IPS DF 19.7 (cell line): ENCODE data around the gene PFDN4.

Source experiments
- DNase-seq: peaks from one replicate; pipeline ENCODE4 v3.0.0-alpha.2; 2013; ENCODE audit warnings: low read depth, low spot score

PFDN4 gene

DNA sequence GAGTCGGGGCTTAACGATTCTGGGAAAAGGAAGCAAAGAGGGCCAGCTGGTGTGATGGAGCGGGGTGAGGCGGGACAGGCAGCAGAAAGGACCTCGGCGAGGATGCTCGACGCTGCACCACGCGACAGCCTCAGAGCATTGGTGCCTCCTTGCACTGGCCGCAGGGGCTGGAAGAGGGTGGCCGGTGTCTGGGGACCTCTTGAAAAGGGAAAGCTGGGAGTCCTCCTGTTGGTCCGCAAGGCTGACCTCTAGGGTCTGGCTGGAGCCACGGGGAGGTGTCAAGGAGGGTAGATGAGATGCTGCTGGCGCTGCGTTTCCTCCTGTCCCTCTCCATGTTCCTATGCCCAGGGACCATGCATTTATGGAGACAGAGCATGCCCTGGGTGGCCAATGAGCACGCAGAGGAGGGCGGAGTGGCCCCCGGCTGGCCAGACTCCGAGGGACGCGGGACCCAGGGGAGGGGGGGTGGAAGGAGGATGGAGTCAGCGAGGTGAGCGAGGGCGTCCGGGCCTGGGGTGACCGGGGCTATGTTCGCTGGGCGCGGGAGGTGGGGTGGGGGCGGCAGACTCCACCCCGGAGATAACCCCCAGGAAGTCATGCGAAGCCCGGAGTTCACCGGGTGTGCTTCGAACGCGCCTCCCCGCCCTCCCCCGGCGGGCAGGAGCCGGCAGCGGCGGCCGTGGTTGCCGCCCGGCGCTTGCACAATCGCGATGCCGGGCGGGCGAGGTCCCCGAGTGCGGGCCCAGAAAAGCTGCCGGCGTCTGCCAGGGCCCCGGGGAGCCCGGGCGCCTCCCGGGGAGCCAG lies 34.0 kb upstream of the PFDN4 start, which contains the start of gene CYP24A1:
CYP24A1 (minus strand) TSS at position 334 of the 804 bp plus-strand sequence. CDS start 407 bp downstream, outside the sequence.
- no peak for DNase-seq

DNA sequence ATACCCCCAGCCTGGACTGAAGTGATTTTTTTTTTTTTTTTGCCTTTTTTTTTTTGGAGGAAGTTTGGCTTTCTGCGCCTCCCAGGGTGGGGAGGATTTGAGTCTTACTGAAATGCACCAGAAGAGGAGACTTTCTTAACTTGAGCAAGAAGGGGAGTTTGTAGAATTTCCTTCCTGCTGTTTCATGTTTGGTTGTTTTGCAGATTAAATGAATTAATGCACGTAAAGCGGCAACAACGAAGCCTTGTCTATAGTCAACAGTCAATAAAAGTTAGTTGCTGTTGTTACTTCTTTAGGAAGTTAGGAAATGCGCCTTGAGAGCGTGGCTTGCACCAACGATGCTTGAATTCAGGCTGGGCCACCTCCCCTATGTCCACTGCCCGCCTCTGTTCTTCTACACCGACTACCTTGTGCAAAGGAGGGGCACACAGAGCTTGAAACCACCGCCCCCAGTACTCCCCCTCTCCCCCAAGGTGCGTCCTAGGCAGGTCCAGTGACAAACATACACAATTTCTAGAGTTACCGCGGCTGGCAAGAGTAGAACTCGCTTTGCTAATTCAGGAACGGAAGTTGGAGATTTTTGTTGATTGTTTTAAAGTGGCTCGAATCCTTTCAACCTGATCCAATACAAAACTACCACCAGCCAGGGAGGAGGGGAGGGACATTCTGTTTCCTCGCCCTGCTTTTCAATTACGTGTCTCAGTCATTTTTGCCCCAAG lies 33.3 kb upstream of the PFDN4 start:
- DNase-seq = no peak

DNA sequence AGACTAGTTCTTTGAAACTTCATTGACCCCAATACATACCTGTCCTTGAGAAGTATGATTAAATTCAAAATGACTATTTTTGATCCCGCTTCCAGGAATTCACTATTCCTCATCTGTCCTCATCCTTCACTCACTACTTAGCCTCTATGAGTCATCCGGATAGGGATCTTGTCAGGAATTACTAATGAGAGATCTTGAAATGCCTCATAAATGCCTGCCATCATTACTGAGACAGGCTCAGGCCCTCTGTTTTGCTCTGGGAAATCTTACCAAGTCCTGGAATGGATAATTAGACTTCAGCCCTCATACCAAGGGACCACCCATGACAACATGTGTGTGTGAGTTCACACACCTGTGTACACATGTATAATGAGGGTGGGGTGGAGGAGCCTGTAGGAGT lies 31.3 kb upstream of the PFDN4 start:
- no peak for DNase-seq

DNA sequence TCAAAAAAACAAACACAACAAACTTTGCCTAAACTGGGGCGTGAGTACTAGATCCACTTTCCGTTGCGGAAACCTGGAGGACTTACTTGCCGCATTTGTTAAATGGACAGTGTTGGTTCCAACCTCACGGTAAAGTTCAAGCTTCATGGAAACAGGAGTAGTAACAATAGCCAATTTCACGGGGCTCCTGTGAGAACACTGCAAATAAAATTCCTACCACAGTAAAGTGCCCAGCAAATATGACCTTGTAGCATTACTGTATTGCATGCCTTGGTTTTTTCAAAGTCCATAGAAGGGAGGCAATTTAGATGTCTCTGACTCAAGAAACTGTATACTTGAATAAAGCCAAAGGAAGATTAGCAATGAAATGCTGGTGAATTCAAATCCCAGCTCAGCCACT lies 30.5 kb upstream of the PFDN4 start:
- no peak for DNase-seq

DNA sequence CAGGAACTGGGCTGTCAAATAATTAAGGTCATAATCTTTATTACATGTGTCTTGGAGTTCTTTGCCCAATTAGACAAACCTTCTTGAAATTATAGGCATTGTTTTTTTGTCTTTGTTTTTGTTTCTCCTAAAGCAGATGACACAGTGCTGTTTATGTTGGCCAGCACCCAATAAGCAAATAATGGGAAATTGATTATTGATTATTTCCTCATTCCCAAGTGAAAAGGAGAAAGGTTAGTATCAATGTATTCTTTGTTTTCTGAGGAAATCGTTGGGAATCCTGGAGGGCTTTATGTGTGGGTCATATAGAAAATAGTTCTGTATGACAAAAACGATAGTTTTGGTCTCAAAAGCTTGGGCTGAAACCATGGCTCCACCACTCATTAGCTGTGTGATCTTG lies 29.6 kb upstream of the PFDN4 start:
- no peak for DNase-seq

DNA sequence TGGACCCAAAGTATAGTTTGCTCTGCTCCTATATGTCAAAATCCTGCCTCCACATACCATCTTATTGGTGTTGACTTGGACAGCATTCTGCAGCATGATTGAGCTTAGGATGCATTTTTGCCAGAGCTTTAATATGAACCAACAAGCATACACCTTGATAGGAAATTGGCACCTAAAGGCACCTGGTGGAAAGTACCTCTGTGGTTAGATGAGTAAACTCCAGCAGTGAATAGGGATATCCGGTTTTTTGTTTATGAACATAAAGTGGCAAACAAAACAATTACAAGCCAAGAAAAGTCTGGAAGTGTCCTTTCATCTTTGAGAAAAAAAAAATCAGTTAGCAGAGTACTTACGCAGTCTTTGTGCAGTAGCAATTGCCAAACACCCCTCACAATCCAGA lies 27.9 kb upstream of the PFDN4 start:
- DNase-seq = no peak

DNA sequence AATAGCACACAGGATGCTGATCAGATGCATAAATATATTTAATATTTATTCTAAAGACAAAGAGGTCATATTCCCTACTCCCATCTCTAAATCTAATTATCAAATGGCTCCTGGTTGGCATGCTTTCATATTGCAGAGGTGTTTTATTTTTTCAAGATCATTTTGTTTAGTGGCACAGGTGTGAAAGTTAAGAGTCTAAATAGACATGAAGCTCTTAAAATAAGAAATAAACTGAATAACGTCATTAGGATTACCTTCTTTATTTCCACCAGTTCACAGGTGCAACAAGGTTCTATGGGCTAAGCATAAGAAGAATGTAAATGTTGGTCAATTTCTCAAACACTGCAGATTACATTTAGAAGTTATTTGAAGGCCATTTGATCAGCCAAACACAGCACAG lies 27.0 kb upstream of the PFDN4 start:
- no peak for DNase-seq

DNA sequence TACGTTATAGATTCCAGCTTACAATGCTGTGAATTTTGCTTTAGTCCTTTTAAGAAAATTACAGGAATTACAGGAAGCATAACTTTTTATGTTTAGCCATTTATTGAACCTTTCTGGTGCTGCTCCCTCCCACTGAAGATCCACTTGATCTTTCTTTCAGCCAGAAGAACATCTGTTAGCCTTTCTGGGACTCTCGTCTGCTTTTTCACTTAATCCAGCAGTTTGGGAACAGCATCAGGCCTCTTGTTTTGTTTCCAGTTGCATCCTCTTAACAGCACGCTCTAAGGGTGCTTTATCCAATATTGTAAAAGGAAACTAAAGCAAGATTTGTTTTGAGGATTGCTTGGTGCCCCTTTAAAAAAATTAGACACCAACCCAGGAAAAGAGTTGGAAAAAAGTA lies 23.8 kb upstream of the PFDN4 start:
- DNase-seq = no peak

DNA sequence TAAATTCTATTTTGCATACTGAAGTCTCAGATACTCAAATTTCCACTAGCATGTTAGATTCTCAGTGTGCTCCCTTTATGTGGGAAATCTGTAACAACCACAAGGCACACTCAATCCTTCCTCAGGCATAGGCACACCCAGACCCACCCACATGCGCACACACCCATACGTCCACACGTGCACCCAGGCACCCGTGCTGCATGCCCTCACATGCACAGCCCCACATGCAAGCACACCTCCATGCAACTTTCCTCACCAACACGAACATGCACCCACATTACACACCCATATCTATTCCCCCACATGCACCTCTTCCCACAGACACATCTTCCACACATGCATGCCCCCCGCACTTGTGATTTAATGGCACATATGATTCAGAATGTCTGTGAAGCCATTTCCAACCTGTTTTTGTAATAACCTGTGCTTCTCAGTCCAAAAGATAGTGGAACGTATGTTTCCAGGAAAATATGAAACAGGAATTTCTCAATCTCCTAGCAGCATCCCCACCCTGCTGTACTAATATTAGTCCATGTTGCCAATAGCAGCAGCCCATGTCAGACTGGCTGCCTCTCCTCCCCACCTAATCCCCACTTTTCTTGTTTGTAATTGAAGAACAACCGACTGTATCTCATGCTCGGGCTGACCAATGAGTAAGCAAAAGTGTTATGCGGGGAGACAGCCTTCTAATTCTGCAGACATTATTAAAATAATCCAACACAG lies 22.8 kb upstream of the PFDN4 start:
- no peak for DNase-seq

DNA sequence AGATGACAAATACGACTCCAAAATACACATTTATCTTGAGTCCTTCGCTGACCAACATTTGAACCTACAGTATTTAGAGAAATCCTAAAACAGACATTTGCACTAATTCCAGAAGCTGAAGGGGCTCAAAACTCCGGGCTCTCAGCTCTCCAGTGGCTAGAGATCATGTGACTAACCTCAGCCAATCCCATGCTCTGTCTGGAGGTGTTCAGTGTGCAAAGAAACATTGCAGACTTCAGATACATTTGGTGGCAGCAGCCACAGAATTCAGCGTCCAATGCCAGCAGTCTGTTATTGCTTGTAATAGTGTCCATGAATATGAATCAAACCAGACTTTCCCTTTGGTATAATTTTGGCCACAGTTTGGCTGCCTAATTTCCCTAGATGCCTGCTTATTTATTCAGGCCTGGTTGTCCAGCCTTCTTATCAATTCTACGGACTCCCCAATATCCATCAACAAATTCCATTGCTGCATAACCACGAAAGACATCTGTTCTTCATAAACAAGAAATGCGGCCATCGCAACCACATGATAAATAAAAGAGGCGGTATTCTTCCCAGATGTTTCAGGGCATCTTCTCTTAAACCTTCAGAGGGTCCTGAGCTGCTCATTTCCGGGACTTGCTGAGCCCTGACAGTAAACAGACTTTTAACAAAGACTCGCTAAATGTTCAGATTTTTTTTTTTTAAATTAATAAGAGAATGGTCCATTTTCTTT lies 19.6 kb upstream of the PFDN4 start:
- no peak for DNase-seq

DNA sequence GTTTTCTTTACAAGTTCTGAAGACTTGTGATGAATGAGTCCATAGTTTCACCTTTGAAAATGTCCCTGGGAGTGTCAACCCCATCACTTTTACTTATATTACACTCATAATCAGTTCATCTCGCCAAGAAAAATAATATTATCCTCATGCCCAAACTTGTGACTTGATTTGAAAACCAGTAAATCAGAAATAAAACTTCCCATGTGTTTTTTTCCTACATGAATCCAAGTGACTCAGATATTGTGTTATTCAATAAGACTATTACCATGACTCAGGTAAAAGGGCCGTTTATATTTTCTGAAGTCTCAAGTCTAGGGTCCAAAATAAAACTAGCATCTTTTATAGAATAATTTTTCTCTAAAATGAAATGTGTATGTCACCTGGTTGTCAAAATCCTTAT lies 18.3 kb upstream of the PFDN4 start:
- DNase-seq = no peak

DNA sequence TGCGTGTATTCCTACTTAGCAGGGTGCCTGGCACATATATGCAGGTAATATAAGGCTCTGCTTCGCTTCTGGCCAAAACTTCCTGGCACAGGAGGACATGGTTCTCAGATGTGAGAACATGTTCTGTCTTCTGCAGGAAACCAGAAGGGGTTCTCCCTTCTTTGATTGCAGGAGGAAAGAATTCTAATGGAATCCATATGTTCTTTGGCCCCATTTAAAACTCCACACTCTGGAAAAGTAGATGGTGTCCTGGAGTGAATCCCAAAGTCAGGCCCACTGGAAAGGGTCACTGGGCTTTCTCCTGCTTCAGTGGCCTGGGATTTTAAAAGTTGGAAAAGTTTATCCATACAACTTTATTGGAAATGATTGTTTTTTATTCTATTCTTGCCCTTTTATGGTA lies 17.7 kb upstream of the PFDN4 start:
- DNase-seq = no peak

DNA sequence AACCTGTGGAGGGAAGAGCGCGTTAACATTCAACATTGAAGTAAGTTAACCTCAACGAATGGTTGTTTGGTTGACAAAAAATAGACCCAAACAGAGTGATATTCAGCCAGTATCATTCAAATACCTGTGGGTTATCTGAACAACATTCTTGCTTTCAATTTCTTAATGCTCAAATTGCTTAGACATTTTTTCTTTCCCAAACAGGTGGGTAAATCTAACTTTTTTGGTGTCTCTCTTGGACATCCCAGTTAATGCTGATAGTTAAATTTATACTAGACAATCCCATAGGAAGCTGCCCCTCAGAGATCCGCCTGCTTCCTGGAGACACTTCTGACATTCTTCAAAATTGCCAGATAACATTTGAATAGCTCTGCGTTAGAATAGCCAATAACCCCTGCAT lies 14.1 kb upstream of the PFDN4 start:
- DNase-seq = no peak

DNA sequence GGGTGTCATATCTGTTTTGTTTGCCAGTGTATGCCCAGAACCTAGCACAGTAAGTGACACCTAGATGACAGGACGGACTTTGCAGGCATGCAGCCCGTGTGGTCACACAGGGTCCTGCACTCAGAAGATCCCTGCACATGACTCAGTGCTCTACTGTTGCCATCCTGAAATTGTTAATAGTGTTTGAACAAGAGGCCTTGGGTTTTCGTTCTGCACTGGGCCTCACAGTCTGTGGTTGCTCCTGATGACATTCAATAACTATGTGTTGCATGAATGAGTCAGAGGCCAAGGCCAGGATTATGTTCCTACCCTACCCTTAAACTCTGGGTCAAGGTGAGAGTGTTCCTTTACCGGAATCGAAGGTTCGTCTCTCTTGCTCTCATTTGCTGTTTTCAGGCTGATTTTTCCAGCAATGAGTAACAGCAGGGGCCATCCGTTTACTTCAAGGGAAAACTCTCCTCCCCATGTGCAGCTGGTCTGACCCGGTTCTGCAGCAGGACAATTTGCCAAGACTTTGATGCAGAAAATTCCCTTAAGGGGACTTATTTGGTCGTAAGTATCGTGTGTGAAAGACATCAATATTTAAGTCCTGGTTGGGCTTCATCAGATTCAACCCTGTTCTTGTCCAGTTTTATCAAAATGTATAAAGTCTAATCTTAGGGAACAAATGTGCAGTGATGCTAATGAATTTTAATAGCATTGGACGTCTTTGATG lies 13.0 kb upstream of the PFDN4 start:
- DNase-seq = no peak

DNA sequence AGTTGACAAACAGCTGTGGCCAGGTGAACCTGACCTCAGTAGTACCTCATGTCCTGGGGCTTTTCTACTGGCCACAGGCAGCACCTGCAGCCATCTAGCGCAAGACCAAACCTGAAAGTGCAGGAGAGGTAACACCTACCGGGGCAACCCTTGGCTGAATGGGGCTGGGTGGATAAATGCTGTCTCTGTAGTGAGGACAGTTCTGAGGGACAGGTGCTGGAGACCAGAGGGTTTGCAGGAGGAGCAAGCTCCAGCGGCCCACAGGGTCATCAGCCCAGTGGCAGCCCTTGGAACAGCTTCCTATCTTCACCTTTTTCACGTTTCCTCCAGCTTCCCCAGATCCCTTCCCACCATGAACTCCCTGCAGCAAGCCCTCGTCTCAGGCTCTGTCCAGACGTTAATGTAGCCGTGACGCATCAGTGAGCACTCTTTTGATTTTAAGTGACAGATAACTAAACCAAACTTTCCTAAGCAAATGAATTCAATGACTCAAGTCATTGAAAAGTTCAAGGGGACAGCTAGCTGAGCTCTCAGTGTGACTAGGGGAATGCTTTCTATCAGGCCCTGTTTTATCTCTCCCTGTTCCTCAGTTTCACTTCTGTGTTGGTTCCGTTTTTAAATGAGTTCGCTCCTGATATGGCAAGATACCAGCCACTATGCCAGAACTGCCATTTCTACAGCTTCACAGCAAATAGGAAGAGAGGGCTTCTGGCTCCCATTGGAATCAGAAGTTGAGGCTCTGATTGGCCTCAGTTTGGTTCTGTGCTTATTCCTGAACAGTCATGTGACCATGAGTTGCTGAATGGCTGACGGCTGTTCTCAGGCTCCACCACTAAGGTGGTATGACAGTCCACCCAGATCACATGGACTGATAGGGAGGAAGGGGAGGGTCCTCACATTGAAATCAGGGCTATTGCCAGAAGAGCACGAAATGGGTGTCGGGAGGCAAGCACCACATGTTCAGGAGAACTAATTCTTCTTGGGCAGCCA lies 12.1 kb upstream of the PFDN4 start:
- no peak for DNase-seq

DNA sequence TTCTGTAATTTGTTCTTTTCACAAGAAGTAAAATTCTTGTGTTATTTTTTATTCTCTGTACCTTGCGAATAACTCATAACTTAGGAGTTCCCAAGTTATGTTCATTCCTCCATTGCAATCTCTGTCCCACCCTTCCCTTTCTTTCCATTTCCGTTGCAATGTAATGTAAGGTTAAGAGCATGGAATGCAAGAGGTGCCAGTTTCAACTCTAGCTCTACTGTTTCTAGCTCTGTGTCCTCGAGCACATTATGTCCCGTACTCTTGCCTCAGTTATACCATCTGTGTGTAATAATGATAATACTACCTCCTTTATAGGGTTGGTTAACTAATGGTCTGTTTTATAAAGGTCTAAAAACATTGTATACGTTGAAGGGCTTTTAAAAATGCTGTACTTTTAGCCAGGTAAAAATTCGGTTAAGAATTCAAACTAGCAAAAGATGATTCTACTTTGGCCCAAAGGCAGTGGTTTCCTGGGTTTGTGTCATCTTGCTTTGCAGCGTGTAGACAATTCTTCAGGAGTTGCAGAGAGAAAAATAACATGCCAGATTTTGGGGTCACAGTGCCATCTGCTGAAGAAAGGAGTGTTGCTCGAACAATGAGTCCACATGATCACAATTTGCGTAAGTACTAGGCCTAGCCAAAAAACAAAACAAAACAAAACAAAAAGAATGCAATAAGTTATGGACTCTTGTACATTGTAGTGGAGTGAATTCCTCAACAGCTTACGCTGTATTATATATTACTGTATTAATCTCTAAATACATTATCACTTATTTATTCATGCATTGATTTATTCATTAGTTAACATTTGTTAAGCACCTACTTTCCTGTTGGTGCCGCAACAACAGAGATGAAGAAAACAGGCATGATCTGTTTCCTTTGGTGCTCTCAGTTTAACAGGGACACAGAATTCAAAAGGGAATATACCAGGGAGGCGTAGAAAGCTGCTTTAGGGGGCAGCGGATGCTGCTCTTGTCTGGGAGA lies 10.0 kb upstream of the PFDN4 start:
- no peak for DNase-seq

DNA sequence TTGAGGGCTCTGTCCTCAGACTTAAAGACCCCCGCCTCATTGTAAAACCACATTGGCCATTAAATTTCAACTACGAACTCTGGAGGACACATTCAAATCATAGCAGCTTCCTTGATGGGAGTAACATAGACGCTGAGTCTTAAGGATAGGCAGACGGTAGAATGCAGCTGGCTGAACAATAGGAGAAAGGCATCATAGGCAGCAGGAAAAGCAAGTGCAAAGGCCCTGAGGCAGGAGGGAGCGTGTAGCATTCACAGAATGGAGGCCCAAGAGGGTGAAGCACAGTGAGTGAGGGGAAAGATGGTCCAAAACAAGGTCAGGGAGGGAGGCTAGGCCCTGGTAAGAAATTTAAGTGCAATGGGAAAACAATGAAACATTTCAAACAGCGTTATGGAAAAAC lies 8.6 kb upstream of the PFDN4 start:
- no peak for DNase-seq

DNA sequence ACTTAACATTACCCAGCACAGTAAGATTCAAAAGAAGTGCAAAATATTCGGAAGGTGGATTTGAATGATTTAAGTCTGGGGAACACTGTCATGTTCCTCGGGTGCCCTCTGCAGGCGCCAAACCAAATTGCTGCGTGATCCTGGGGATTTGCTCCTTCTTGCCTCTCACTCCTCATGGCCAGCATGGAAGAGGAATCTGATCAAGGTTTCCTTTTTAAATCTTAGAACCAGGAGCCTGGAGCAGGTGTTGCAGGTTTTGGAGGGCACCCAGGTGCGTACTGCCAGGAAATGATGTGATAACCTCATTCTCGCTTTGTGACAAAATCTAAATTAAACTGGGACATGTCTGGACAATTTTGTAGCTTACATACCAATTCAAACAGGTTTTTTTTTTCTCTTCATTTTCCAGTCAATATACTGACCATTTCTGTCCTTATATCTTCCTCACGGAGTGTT lies 8.1 kb upstream of the PFDN4 start:
- DNase-seq = no peak
